ENCODE results near the gene GOLGA3.

GOLGA3 gene

GRCh38 chr12:132788375-132789098 lies 40.1 kb downstream of the GOLGA3 start:
- peaks cover 76% of the 10 kb centered on the region for H3K36me3 Mint-ChIP-seq (ENCODE audit: low read depth)
- H3K9me3 Mint-ChIP-seq: no peaks in the 10 kb centered on the region
- no peak for TF ChIP-seq CTCF (IDR thresholded peaks at IDR 0.05; ENCODE audit: unreplicated experiment in 3 of 3)
- H3K27ac Mint-ChIP-seq: no peak overlapping the region
- no peak overlapping the region for H3K4me3 Mint-ChIP-seq
- H3K27me3 Mint-ChIP-seq (ENCODE audit: low read depth): no peaks in the 10 kb centered on the region
- H3K4me1 Mint-ChIP-seq: no peaks in the 10 kb centered on the region

- Mint-ChIP-seq H3K4me3 (no peak overlapping the region), H3K36me3 (ENCODE audit: low read depth) (peaks cover 78% of the 10 kb centered on the region), H3K27me3 (ENCODE audit: low read depth) (no peaks in the 10 kb centered on the region), H3K27ac (no peak overlapping the region), H3K4me1 (no peaks in the 10 kb centered on the region), H3K9me3 (no peaks in the 10 kb centered on the region)
- TF ChIP-seq CTCF (IDR thresholded peaks at IDR 0.05; ENCODE audit: unreplicated experiment in 3 of 3): no peak
Observed at GRCh38 chr12:132787877-132788276, 40.8 kb downstream of the GOLGA3 start.

GRCh38 chr12:132786192-132786591 lies 42.5 kb downstream of the GOLGA3 start:
- no peak overlapping the region for H3K27ac Mint-ChIP-seq
- no peaks in the 10 kb centered on the region for H3K27me3 Mint-ChIP-seq (ENCODE audit: low read depth)
- H3K4me3 Mint-ChIP-seq: no peak overlapping the region
- no peaks in the 10 kb centered on the region for H3K4me1 Mint-ChIP-seq
- peaks cover 79% of the 10 kb centered on the region for H3K36me3 Mint-ChIP-seq (ENCODE audit: low read depth)
- TF ChIP-seq CTCF (IDR thresholded peaks at IDR 0.05; ENCODE audit: unreplicated experiment in 3 of 3): no peak
- H3K9me3 Mint-ChIP-seq: no peaks in the 10 kb centered on the region

GRCh38 chr12:132784580-132784979 lies 44.1 kb downstream of the GOLGA3 start:
- TF ChIP-seq CTCF (IDR thresholded peaks at IDR 0.05; ENCODE audit: unreplicated experiment in 3 of 3): no peak
- H3K9me3 Mint-ChIP-seq: no peaks in the 10 kb centered on the region
- no peaks in the 10 kb centered on the region for H3K27me3 Mint-ChIP-seq (ENCODE audit: low read depth)
- H3K4me1 Mint-ChIP-seq: no peaks in the 10 kb centered on the region
- peaks cover 77% of the 10 kb centered on the region for H3K36me3 Mint-ChIP-seq (ENCODE audit: low read depth)
- no peak overlapping the region for H3K4me3 Mint-ChIP-seq
- H3K27ac Mint-ChIP-seq: no peak overlapping the region

GRCh38 chr12:132783917-132784531 lies 44.6 kb downstream of the GOLGA3 start:
- H3K4me3 Mint-ChIP-seq: no peak overlapping the region
- peaks cover 74% of the 10 kb centered on the region for H3K36me3 Mint-ChIP-seq (ENCODE audit: low read depth)
- no peak for TF ChIP-seq CTCF (IDR thresholded peaks at IDR 0.05; ENCODE audit: unreplicated experiment in 3 of 3)
- H3K9me3 Mint-ChIP-seq: no peaks in the 10 kb centered on the region
- H3K27ac Mint-ChIP-seq: no peak overlapping the region
- no peaks in the 10 kb centered on the region for H3K4me1 Mint-ChIP-seq
- no peaks in the 10 kb centered on the region for H3K27me3 Mint-ChIP-seq (ENCODE audit: low read depth)

- H3K36me3 Mint-ChIP-seq (ENCODE audit: low read depth): peaks cover 61% of the 10 kb centered on the region
- H3K27ac Mint-ChIP-seq: no peak overlapping the region
- H3K27me3 Mint-ChIP-seq (ENCODE audit: low read depth): no peaks in the 10 kb centered on the region
- no peak for TF ChIP-seq CTCF (IDR thresholded peaks at IDR 0.05; ENCODE audit: unreplicated experiment in 3 of 3)
- H3K4me3 Mint-ChIP-seq: no peak overlapping the region
- peaks cover 2% of the 10 kb centered on the region for H3K4me1 Mint-ChIP-seq
- H3K9me3 Mint-ChIP-seq: no peaks in the 10 kb centered on the region
Observed at GRCh38 chr12:132781938-132782337, 46.7 kb downstream of the GOLGA3 start.
